Astrocyte (in vitro differentiated cells and primary cell): ENCODE measurements around the gene CELSR2. TPM values are rescaled to one million over a fixed set of nuclear protein-coding genes. Genes with fewer than 3 reads are reported as not detected.
A peak's percentile ranks its signal among the peaks of the same experiment; 100 is the strongest.

Source experiments
- DNase-seq: peaks from one replicate; pipeline ENCODE4 v3.0.0-alpha.2; 2010; ENCODE audit warnings: low read depth
- FAIRE-seq: peaks from 2 replicates; lab custom pipeline; 2011; peaks lifted over from hg19 to GRCh38; lab: Jason Lieb, UNC
- H2AFZ ChIP-seq: 2 replicates; pipeline ENCODE4 v1.6.0; 2012; ENCODE audit warnings: low read depth, low read length, inconsistent platforms
- H3K27ac ChIP-seq: 2 replicates; pipeline ENCODE4 v1.5.1; 2011; ENCODE audit warnings: low read depth, low read length, inconsistent platforms
- H3K27me3 ChIP-seq: 2 replicates; pipeline ENCODE4 v1.6.0; 2011; ENCODE audit warnings: low read length, inconsistent platforms; ENCODE audit not compliant: insufficient read depth
- H3K36me3 ChIP-seq: 2 replicates; pipeline ENCODE4 v1.5.1; 2011; ENCODE audit warnings: low read length, inconsistent platforms; ENCODE audit not compliant: insufficient read depth
- H3K4me1 ChIP-seq: 2 replicates; pipeline ENCODE4 v1.5.1; 2011; ENCODE audit warnings: low read length, inconsistent platforms; ENCODE audit not compliant: insufficient read depth
- H3K4me2 ChIP-seq: 2 replicates; pipeline ENCODE4 v1.6.0; 2012; ENCODE audit warnings: low read length, inconsistent platforms
- H3K4me3 ChIP-seq: 2 replicates; pipeline ENCODE4 v1.5.1; 2011; ENCODE audit warnings: low read depth, mild to moderate bottlenecking, low read length, inconsistent platforms; ENCODE audit not compliant: insufficient read depth
- H3K79me2 ChIP-seq: 2 replicates; pipeline ENCODE4 v1.6.0; 2012; ENCODE audit warnings: mild to moderate bottlenecking, low read length, inconsistent platforms; ENCODE audit not compliant: insufficient read depth
- H3K9ac ChIP-seq: 2 replicates; pipeline ENCODE4 v1.6.0; 2012; ENCODE audit warnings: mild to moderate bottlenecking, low read length, inconsistent platforms
- H3K9me3 ChIP-seq: 2 replicates; pipeline ENCODE4 v1.5.1; 2012; ENCODE audit warnings: low read depth, mild to moderate bottlenecking, low read length, inconsistent platforms; ENCODE audit not compliant: insufficient read depth
- H4K20me1 ChIP-seq: 2 replicates; pipeline ENCODE4 v1.6.0; 2012; ENCODE audit warnings: low read length, inconsistent platforms; ENCODE audit not compliant: insufficient read depth
- H3K27ac Mint-ChIP-seq: one replicate; pipeline ENCODE4 v1.8.0; 2021; ENCODE audit warnings: mild to moderate bottlenecking, mixed read lengths; ENCODE audit not compliant: unreplicated experiment
- H3K27me3 Mint-ChIP-seq: one replicate; pipeline ENCODE4 v1.8.0; 2021; ENCODE audit warnings: low read depth, mixed read lengths; ENCODE audit not compliant: unreplicated experiment
- H3K36me3 Mint-ChIP-seq: one replicate; pipeline ENCODE4 v1.8.0; 2021; ENCODE audit warnings: low read depth, mixed read lengths; ENCODE audit not compliant: unreplicated experiment
- H3K4me1 Mint-ChIP-seq: one replicate; pipeline ENCODE4 v1.8.0; 2021; ENCODE audit warnings: low read depth, mixed read lengths; ENCODE audit not compliant: unreplicated experiment
- H3K4me3 Mint-ChIP-seq: one replicate; pipeline ENCODE4 v1.8.0; 2021; ENCODE audit warnings: mild to moderate bottlenecking, moderate library complexity, mixed read lengths; ENCODE audit not compliant: unreplicated experiment
- H3K9me3 Mint-ChIP-seq: one replicate; pipeline ENCODE4 v1.8.0; 2021; ENCODE audit warnings: mild to moderate bottlenecking, mixed read lengths; ENCODE audit not compliant: unreplicated experiment
- EZH2 ChIP-seq: IDR thresholded peaks from 2 replicates; pipeline ENCODE4 v1.6.1; 2012; ENCODE audit warnings: mild to moderate bottlenecking, low read length, inconsistent platforms; ENCODE audit not compliant: insufficient read depth
- total RNA-seq: library from RNA; stranded (reverse); gene quantifications from 2 replicates; pipeline ENCODE4 v1.2.1, GENCODE V29; 2021
- TF ChIP-seq, protein P1 (sequence below): IDR thresholded peaks from 2 replicates; pipeline ENCODE4 v1.5.1; 2011; ENCODE audit warnings: low read depth, mild to moderate bottlenecking, inconsistent platforms, low read length, moderate library complexity; ENCODE audit not compliant: insufficient read depth

CELSR2 gene
- total RNA-seq, 1 donor from 2014 or later: 10.0 TPM

DNA sequence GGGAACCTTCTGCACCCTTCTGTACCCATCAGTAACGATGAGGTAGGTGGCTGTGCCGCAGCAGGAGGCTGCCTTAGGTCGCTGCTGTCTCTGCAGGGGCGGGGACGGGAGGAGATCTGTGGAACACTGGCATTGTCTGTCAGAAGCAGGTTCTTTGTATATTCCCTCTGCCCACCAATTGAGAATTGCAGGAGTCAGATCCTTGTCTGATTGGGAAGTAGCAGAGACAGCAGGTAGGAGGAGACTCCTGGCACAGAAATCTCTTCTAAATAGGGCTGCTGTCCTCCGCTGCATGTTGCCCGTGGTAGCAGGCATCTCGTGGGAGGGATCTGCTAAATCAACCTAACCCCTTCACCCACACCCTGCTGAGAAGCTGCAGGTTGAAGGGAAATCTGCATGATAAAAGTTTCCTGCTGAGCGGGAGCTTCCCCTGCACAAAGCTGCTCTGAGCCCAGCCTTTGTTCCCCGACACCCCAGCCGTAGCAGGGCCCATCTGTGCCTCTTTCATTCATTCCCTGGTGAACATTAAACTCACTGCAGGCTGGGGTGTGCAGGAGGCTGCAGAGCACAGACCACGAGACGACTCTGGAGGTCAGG is 19.7 kb upstream of the CELSR2 start:
- TF ChIP-seq, protein P1, sequence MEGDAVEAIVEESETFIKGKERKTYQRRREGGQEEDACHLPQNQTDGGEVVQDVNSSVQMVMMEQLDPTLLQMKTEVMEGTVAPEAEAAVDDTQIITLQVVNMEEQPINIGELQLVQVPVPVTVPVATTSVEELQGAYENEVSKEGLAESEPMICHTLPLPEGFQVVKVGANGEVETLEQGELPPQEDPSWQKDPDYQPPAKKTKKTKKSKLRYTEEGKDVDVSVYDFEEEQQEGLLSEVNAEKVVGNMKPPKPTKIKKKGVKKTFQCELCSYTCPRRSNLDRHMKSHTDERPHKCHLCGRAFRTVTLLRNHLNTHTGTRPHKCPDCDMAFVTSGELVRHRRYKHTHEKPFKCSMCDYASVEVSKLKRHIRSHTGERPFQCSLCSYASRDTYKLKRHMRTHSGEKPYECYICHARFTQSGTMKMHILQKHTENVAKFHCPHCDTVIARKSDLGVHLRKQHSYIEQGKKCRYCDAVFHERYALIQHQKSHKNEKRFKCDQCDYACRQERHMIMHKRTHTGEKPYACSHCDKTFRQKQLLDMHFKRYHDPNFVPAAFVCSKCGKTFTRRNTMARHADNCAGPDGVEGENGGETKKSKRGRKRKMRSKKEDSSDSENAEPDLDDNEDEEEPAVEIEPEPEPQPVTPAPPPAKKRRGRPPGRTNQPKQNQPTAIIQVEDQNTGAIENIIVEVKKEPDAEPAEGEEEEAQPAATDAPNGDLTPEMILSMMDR: no peak
- TF ChIP-seq EZH2: no peak
- Mint-ChIP-seq H3K27ac (peak overlapping the region; percentile 53), H3K4me1 (peaks cover 26% of the 10 kb centered on the region), H3K36me3 (peaks cover 28% of the 10 kb centered on the region), H3K9me3 (no peaks in the 10 kb centered on the region), H3K4me3 (no peak overlapping the region), H3K27me3 (no peaks in the 10 kb centered on the region)
- H3K79me2 ChIP-seq: peaks cover 43% of the 10 kb centered on the region
- H3K36me3 ChIP-seq: peaks cover 50% of the 10 kb centered on the region
- H3K4me2 ChIP-seq: no peak overlapping the region
- H3K9me3 ChIP-seq: no peaks in the 10 kb centered on the region
- H2AFZ ChIP-seq: no peak overlapping the region
- no peak overlapping the region for H3K27ac ChIP-seq
- FAIRE-seq (no peak), DNase-seq (no peak)
- H3K4me1 ChIP-seq: peaks cover 19% of the 10 kb centered on the region
- H4K20me1 ChIP-seq: peaks cover 57% of the 10 kb centered on the region
- no peaks in the 10 kb centered on the region for H3K27me3 ChIP-seq
- no peak overlapping the region for H3K4me3 ChIP-seq
- no peak overlapping the region for H3K9ac ChIP-seq

DNA sequence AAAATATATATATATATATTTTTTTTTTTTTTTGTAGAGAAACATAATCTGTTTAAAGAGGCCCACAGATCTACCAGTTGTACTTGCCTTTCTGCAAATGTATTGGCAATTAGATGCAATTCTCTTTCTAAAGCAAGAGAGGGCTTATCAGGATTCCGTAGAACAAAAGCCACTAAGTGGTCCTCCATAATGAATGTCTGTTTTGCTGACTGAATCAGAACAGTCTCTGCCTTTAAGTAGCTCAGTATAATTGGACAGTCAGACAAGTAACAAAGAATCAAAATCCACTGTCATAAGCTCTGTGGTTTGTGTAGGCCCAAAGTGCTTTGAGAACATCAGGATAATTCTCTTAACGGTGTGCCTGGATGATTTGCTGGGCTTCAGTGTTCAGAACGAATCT is 18.3 kb upstream of the CELSR2 start:
- no peak overlapping the region for H3K27ac ChIP-seq
- peaks cover 58% of the 10 kb centered on the region for H4K20me1 ChIP-seq
- H3K4me3 ChIP-seq: no peak overlapping the region
- peaks cover 15% of the 10 kb centered on the region for H3K4me1 ChIP-seq
- H3K36me3 Mint-ChIP-seq: peaks cover 31% of the 10 kb centered on the region
- no peak overlapping the region for H3K27ac Mint-ChIP-seq
- H3K9me3 ChIP-seq: no peaks in the 10 kb centered on the region
- no peak overlapping the region for H2AFZ ChIP-seq
- no peak overlapping the region for H3K4me2 ChIP-seq
- no peaks in the 10 kb centered on the region for H3K9me3 Mint-ChIP-seq
- TF ChIP-seq, protein P1: no peak
- TF ChIP-seq EZH2: no peak
- peaks cover 29% of the 10 kb centered on the region for H3K79me2 ChIP-seq
- peaks cover 22% of the 10 kb centered on the region for H3K4me1 Mint-ChIP-seq
- H3K9ac ChIP-seq: no peak overlapping the region
- DNase-seq: no peak
- FAIRE-seq: no peak
- H3K36me3 ChIP-seq: peaks cover 64% of the 10 kb centered on the region
- no peak overlapping the region for H3K4me3 Mint-ChIP-seq
- no peaks in the 10 kb centered on the region for H3K27me3 ChIP-seq
- H3K27me3 Mint-ChIP-seq: no peaks in the 10 kb centered on the region

DNA sequence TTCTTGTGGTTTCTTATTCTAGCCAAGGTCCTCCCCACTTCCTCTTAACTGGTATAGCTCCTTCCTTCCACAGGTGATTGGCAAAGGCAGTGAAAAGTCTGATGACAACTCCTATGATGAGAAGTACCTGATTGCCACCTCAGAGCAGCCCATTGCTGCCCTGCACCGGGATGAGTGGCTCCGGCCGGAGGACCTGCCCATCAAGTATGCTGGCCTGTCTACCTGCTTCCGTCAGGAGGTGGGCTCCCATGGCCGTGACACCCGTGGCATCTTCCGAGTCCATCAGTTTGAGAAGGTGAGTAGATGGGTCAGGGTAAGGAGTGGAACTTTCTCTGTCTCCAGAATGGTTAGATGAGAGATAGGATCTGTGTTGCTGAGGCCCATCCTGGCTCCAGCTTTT is 14.2 kb upstream of the CELSR2 start:
- peaks cover 34% of the 10 kb centered on the region for H3K36me3 Mint-ChIP-seq
- DNase-seq (no peak), FAIRE-seq (no peak)
- no peak overlapping the region for H3K4me3 Mint-ChIP-seq
- H3K9me3 Mint-ChIP-seq: no peaks in the 10 kb centered on the region
- no peak overlapping the region for H3K4me2 ChIP-seq
- H3K4me1 Mint-ChIP-seq: peaks cover 4% of the 10 kb centered on the region
- peaks cover 74% of the 10 kb centered on the region for H3K36me3 ChIP-seq
- H3K27me3 ChIP-seq: no peaks in the 10 kb centered on the region
- H3K27ac ChIP-seq: no peak overlapping the region
- no peak for TF ChIP-seq EZH2
- no peak overlapping the region for H2AFZ ChIP-seq
- H3K79me2 ChIP-seq: peaks cover under 1% of the 10 kb centered on the region
- no peaks in the 10 kb centered on the region for H3K27me3 Mint-ChIP-seq
- H3K4me3 ChIP-seq: no peak overlapping the region
- no peak overlapping the region for H3K9ac ChIP-seq
- H4K20me1 ChIP-seq: peaks cover 30% of the 10 kb centered on the region
- peaks cover 8% of the 10 kb centered on the region for H3K4me1 ChIP-seq
- no peak overlapping the region for H3K27ac Mint-ChIP-seq
- no peaks in the 10 kb centered on the region for H3K9me3 ChIP-seq
